Esophagus muscularis mucosa (tissue), 4 donors: ENCODE data around the gene MOCOS.
"Not testable (repeated sequence)": the region's sequence is repeated elsewhere in the genome, so short reads cannot be mapped to it uniquely, and the experiment has no call there.

ENCODE experiments used
- CTCF ChIP-seq, 3 experiments: fragments of 200-600 bp in 2 of 3; fragments of 450-650 bp in 1 of 3; sonication (generic) in 2 of 3; IDR thresholded peaks; one replicate each; pipeline ENCODE4 v1.5.1; 2017 to 2019; ENCODE audit warnings: antibody characterized with exemption in 3 of 3, mild to moderate bottlenecking in 2 of 3, moderate library complexity in 1 of 3
- EP300 ChIP-seq: sonication (generic); formaldehyde crosslinking; IDR thresholded peaks from one replicate; pipeline ENCODE4 v1.6.1; 2017; ENCODE audit warnings: antibody characterized with exemption
- POLR2A ChIP-seq: fragments of 450-650 bp; IDR thresholded peaks from one replicate; pipeline ENCODE4 v1.6.1; 2017; ENCODE audit warnings: antibody characterized with exemption, moderate library complexity, mild to moderate bottlenecking, low read depth
- POLR2AphosphoS5 ChIP-seq, 2 donors: sonication (generic); formaldehyde crosslinking; IDR thresholded peaks; one replicate each; pipeline ENCODE4 v1.6.1; 2017; ENCODE audit warnings: antibody characterized with exemption in 2 of 2

DNA sequence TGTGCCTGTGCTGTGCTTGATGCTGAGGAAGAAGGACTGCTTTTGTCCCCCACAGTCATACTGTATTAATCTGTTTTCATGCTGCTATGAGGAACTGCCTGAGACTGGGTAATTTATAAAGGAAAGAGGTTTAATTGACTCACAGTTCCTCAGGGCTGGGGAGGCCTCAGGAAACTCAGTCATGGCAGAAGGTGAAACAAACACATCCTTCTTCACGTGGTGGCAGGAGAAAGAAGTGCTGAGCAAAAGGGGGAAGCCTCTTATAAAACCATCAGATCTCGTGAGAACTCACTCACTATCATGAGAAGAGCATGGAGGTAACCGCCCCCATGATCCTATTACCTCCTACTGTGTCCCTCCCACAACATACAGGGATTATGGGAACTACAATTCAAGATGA lies 19.0 kb upstream of the MOCOS start:
- TF ChIP-seq EP300; POLR2AphosphoS5 (IDR thresholded peaks at IDR 0.05); CTCF (IDR thresholded peaks at IDR 0.05); POLR2A: not testable (repeated sequence)
